ENCODE measurements around the gene SMIM38. TPM values are rescaled to one million over a fixed set of nuclear protein-coding genes. Genes with fewer than 3 reads are reported as not detected.

The SMIM38 gene
- total and polyA plus RNA-seq, 2 experiments from 2014 or later, result 0.38 TPM; not detected in 1

DNA sequence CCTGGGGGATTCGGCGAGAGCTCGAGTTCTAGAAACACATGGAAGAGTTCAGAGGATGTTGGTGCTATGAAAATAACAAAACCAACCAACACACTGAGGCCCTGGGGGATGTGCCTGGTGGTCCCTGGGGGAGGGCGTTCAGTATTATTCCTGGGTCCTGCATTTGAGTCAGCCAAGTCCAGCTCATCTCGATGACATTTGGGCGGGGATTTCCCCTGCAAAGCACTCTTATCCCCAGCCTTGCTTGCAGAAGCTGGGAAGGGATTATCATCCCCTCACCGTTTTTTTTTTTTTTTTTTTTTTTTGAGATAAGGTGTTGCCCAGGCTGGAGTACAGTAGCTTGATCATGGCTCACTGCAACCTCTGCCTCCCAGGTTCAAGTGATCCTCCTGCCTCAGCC lies 2.1 kb upstream of the SMIM38 start (continued):
- TF ChIP-seq JUNB (IDR thresholded peaks at IDR 0.05; ENCODE audit: unreplicated experiment) (no peak), ZNF331 (CRISPR knock-in tag; IDR thresholded peaks at IDR 0.05; ENCODE audit: low read depth) (no peak)

DNA sequence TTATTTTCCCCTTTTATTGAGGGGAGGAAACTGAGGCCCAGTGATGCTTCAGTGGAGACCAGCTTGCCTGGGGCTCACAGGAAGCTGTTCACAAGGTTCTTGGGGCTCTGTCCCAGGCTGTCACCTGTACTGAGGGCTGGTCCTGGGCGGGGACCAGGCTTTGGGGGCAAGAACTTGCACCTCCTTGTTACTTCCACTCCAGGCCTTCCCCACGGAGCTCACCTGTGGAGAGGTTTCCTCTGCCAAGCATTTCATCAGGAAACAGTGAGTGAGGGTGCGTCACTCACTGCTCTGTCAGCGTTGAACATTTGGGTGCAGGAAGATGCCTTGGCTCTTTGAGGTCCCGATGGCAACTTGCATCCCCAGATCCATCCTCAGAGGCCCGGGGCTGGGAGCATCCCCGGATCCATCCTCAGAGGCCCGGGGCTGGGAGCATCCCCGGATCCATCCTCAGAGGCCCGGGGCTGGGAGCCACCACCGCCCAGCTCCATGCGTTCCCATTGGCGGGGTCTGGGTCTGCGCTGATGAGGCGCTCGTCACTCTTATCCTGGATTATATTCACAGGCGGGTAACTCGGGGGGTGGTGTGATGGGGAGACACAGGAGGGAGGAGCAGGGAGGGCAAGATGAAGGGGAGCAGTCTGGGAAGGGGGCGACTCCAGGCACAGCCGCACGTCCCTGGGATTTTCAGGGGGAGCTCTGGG lies 1.4 kb upstream of the SMIM38 start:
- peaks cover 3% of the 10 kb centered on the region; the same call in 2 of the 3 replicates for H3K36me3 Mint-ChIP-seq (ENCODE audit: low read depth)
- ATAC-seq, result no peak
- no peak overlapping the region for H3K4me3 Mint-ChIP-seq
- H3K27me3 ChIP-seq (ENCODE audit: insufficient read depth), result no peaks in the 10 kb centered on the region
- H3K9me3 Mint-ChIP-seq, result peaks cover 6% of the 10 kb centered on the region; the same call in 2 of the 3 replicates
- no peak for DNase-seq (ENCODE audit: low spot score)
- H3K27me3 Mint-ChIP-seq (ENCODE audit: insufficient read depth, low read depth, poor library complexity), result peaks cover 17% of the 10 kb centered on the region
- no peak overlapping the region for H3K4me2 ChIP-seq
- peaks cover 17% of the 10 kb centered on the region for H3K4me1 ChIP-seq (ENCODE audit: insufficient read depth)
- H3F3A ChIP-seq (replicated peaks; ENCODE audit: low read depth), result no peaks in the 10 kb centered on the region
- H3K27ac ChIP-seq (ENCODE audit: low read depth), result no peak overlapping the region
- no peaks in the 10 kb centered on the region for H4K20me1 ChIP-seq (replicated peaks; ENCODE audit: insufficient read depth)
- no peak overlapping the region for H3K27ac Mint-ChIP-seq
- H3K36me3 ChIP-seq (ENCODE audit: insufficient read depth), result no peaks in the 10 kb centered on the region; the same call in 1 of the 2 replicates
- H3K79me2 ChIP-seq (replicated peaks; ENCODE audit: insufficient read depth), result no peaks in the 10 kb centered on the region
- H2AFZ ChIP-seq, result no peak overlapping the region
- H3K4me1 Mint-ChIP-seq, result peaks cover 22% of the 10 kb centered on the region
- H3K4me3 ChIP-seq, result no peak overlapping the region
- H3K9me2 ChIP-seq (ENCODE audit: insufficient read depth), result no peaks in the 10 kb centered on the region
- TF ChIP-seq POLR2AphosphoS5 (IDR thresholded peaks at IDR 0.05; ENCODE audit: low read depth), result no peak
- TF ChIP-seq EZH2phosphoT487 (IDR thresholded peaks at IDR 0.05; ENCODE audit: unreplicated experiment), result no peak
- TF ChIP-seq STAT1 (IDR thresholded peaks at IDR 0.05; ENCODE audit: unreplicated experiment), result no peak
- TF ChIP-seq CREB1 (CRISPR knock-in tag; IDR thresholded peaks at IDR 0.05; ENCODE audit: low read depth), result no peak
- TF ChIP-seq ZNF114 (CRISPR knock-in tag; IDR thresholded peaks at IDR 0.05), result no peak
- TF ChIP-seq NANOG (IDR thresholded peaks at IDR 0.05; ENCODE audit: borderline replicate concordance), result no peak
- TF ChIP-seq ZNF331 (CRISPR knock-in tag; IDR thresholded peaks at IDR 0.05; ENCODE audit: low read depth), result no peak
- TF ChIP-seq JUNB (IDR thresholded peaks at IDR 0.05; ENCODE audit: unreplicated experiment), result no peak
- TF ChIP-seq, protein P1, sequence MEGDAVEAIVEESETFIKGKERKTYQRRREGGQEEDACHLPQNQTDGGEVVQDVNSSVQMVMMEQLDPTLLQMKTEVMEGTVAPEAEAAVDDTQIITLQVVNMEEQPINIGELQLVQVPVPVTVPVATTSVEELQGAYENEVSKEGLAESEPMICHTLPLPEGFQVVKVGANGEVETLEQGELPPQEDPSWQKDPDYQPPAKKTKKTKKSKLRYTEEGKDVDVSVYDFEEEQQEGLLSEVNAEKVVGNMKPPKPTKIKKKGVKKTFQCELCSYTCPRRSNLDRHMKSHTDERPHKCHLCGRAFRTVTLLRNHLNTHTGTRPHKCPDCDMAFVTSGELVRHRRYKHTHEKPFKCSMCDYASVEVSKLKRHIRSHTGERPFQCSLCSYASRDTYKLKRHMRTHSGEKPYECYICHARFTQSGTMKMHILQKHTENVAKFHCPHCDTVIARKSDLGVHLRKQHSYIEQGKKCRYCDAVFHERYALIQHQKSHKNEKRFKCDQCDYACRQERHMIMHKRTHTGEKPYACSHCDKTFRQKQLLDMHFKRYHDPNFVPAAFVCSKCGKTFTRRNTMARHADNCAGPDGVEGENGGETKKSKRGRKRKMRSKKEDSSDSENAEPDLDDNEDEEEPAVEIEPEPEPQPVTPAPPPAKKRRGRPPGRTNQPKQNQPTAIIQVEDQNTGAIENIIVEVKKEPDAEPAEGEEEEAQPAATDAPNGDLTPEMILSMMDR (conservative IDR thresholded peaks at IDR 0.05; ENCODE audit: low read depth in 2 of 2), result no peak
- TF ChIP-seq, protein P2, sequence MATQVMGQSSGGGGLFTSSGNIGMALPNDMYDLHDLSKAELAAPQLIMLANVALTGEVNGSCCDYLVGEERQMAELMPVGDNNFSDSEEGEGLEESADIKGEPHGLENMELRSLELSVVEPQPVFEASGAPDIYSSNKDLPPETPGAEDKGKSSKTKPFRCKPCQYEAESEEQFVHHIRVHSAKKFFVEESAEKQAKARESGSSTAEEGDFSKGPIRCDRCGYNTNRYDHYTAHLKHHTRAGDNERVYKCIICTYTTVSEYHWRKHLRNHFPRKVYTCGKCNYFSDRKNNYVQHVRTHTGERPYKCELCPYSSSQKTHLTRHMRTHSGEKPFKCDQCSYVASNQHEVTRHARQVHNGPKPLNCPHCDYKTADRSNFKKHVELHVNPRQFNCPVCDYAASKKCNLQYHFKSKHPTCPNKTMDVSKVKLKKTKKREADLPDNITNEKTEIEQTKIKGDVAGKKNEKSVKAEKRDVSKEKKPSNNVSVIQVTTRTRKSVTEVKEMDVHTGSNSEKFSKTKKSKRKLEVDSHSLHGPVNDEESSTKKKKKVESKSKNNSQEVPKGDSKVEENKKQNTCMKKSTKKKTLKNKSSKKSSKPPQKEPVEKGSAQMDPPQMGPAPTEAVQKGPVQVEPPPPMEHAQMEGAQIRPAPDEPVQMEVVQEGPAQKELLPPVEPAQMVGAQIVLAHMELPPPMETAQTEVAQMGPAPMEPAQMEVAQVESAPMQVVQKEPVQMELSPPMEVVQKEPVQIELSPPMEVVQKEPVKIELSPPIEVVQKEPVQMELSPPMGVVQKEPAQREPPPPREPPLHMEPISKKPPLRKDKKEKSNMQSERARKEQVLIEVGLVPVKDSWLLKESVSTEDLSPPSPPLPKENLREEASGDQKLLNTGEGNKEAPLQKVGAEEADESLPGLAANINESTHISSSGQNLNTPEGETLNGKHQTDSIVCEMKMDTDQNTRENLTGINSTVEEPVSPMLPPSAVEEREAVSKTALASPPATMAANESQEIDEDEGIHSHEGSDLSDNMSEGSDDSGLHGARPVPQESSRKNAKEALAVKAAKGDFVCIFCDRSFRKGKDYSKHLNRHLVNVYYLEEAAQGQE (IDR thresholded peaks at IDR 0.05; ENCODE audit: unreplicated experiment), result no peak
- no peak for TF ChIP-seq EZH2 (IDR thresholded peaks at IDR 0.05; ENCODE audit: low read depth, unreplicated experiment)
- TF ChIP-seq, protein P3, sequence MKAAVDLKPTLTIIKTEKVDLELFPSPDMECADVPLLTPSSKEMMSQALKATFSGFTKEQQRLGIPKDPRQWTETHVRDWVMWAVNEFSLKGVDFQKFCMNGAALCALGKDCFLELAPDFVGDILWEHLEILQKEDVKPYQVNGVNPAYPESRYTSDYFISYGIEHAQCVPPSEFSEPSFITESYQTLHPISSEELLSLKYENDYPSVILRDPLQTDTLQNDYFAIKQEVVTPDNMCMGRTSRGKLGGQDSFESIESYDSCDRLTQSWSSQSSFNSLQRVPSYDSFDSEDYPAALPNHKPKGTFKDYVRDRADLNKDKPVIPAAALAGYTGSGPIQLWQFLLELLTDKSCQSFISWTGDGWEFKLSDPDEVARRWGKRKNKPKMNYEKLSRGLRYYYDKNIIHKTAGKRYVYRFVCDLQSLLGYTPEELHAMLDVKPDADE (IDR thresholded peaks at IDR 0.05), result no peak

All from GM23338 (cell line).